Body of pancreas (tissue), 4 donors: ENCODE data around the gene ATP10A. TPM values are rescaled to one million over a fixed set of nuclear protein-coding genes. Genes with fewer than 3 reads are reported as not detected.
"Not testable (repeated sequence)": the region's sequence is repeated elsewhere in the genome, so short reads cannot be mapped to it uniquely, and the experiment has no call there.

Experiments
- ATAC-seq: fragments of 150-250 bp; one replicate; pipeline ENCODE4 v1.9.1; 2016
- DNase-seq, 4 donors: peaks; one replicate each; pipeline ENCODE4 v3.0.0-alpha.2; 2019
- H3K27ac ChIP-seq, 4 donors: fragments of 200-600 bp; sonication (generic); 1 replicate in 3 of 4; 2 replicates in 1 of 4; pipeline versions ENCODE4 v1.5.1 to v1.6.1; 2016 to 2019; ENCODE audit warnings: mild to moderate bottlenecking in 1 of 4, mixed read lengths in 1 of 4, moderate library complexity in 1 of 4
- H3K27me3 ChIP-seq, 2 donors: fragments of 200-600 bp; sonication (generic); one replicate each; pipeline ENCODE4 v1.6.0; 2016; ENCODE audit warnings: mild to moderate bottlenecking in 1 of 2
- H3K36me3 ChIP-seq, 2 donors: fragments of 200-600 bp; sonication (generic); replicated peaks in 1 of 2; 2 replicates each; pipeline ENCODE4 v1.5.1; 2016; ENCODE audit warnings: low read depth in 2 of 2; ENCODE audit not compliant: insufficient read depth in 1 of 2
- H3K4me1 ChIP-seq: fragments of 200-600 bp; sonication (generic); one replicate; pipeline ENCODE4 v1.6.0; 2016
- H3K4me3 ChIP-seq, 2 donors: fragments of 200-600 bp; sonication (generic); 1 replicate in 1 of 2; 2 replicates in 1 of 2; pipeline ENCODE4 v1.5.1; 2016 to 2019
- H3K9me3 ChIP-seq, 3 donors: fragments of 200-600 bp; sonication (generic); 1 replicate in 2 of 3; 2 replicates in 1 of 3; pipeline ENCODE4 v1.5.1; 2016
- POLR2A ChIP-seq, 3 donors: fragments of 450-650 bp; IDR thresholded peaks; one replicate each; pipeline ENCODE4 v1.6.1; 2016; ENCODE audit warnings: antibody characterized with exemption in 3 of 3, mild to moderate bottlenecking in 2 of 3
- WGBS, 2 donors: methylation state at CpG; one replicate each; pipeline ENCODE4 v1.1.5; 2017; 5-methylcytosine and 5-hydroxymethylcytosine counted together
- intact Hi-C: fragments of 100-400 bp; cut with DNase I; formaldehyde crosslinking; loops from one replicate; pipeline ENCODE4 v1.15.1; 2023
- total RNA-seq, 2 donors: library from RNA; depleted of rRNA; stranded (reverse); fragments of >200 nt; gene quantifications; one replicate each; pipeline ENCODE4 v1.1.0, GENCODE V29; 2016
- TF ChIP-seq, protein P1 (sequence below), 7 experiments: fragments of 450-650 bp in 4 of 7; fragments of 200-600 bp in 3 of 7; sonication (generic) in 3 of 7; IDR thresholded peaks; one replicate each; pipeline ENCODE4 v1.5.1; 2016 to 2019; ENCODE audit warnings: antibody characterized with exemption in 7 of 7

ATP10A gene
- total RNA-seq, 2 donors from 2014 or later: 1.3 to 2.0 TPM

DNA sequence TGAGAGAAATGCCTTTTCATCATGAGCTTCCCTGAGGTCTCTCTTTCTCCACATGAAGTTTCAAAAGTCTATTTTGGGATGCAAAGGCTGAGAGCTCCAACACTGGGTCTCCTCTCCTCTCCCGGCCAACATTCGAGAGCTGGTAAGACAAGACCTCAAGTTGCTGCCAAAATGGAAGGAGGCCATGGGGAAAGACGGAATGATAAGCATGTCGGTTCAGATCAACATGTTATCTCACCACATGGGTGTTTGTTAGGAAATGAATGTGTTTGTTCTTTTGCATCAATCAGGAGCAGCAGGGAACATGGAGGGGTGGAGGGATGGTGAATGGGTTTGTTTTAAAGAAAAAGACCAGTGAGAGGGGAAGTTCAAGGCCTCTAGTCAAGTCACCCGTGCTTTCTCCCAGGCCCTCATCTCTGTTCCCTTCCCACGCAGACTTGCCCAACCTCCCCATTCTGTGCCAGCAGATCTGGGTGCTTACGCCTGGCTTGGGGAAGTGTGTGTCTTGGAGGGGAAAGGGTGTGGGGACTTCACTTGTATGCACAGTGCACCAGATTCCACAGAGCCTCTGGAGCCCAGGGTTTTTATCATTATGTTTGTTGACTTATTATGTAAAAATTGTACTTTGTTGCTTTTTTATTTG is 23.5 kb upstream of the ATP10A start:
- Histone ChIP-seq H3K27ac (no peak overlapping the region), H3K4me3 (no peak overlapping the region), H3K27me3 (no peaks in the 10 kb centered on the region), H3K36me3 (no peaks in the 10 kb centered on the region), H3K4me1 (no peaks in the 10 kb centered on the region), H3K9me3 (no peaks in the 10 kb centered on the region)
- 30 to 35% methylated on average over 7 of the region's 7 CpGs for WGBS, 2 donors
- ATAC-seq (no peak), DNase-seq (peak in 2 of 4 donors; percentile 28 to 35)
- no peak for TF ChIP-seq POLR2A (IDR thresholded peaks at IDR 0.05)
- TF ChIP-seq, protein P1, sequence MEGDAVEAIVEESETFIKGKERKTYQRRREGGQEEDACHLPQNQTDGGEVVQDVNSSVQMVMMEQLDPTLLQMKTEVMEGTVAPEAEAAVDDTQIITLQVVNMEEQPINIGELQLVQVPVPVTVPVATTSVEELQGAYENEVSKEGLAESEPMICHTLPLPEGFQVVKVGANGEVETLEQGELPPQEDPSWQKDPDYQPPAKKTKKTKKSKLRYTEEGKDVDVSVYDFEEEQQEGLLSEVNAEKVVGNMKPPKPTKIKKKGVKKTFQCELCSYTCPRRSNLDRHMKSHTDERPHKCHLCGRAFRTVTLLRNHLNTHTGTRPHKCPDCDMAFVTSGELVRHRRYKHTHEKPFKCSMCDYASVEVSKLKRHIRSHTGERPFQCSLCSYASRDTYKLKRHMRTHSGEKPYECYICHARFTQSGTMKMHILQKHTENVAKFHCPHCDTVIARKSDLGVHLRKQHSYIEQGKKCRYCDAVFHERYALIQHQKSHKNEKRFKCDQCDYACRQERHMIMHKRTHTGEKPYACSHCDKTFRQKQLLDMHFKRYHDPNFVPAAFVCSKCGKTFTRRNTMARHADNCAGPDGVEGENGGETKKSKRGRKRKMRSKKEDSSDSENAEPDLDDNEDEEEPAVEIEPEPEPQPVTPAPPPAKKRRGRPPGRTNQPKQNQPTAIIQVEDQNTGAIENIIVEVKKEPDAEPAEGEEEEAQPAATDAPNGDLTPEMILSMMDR (IDR thresholded peaks at IDR 0.05): no peak
- intact Hi-C loops: no loop called here

DNA sequence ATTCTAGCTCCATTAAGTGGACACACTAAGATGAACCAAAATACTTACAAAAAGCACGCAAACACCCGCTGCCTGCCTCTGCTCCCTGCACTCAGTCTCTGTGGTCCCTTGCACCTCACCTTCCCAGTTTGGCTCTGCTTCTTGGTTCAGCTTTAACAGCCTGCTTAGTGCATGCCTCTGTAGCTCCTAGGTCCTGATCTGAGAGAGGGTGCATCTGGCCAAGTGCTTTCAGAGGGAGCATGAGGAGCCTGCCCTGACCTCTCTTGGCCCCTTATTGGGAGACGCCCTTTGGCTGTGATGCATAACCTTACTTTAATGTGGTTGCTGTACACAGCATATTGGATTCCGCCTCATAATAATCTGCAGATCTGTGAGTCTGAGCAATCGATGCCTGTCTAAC is 21.2 kb upstream of the ATP10A start:
- ATAC-seq: no peak
- Histone ChIP-seq H3K27ac (no peak overlapping the region), H3K9me3 (no peaks in the 10 kb centered on the region)

DNA sequence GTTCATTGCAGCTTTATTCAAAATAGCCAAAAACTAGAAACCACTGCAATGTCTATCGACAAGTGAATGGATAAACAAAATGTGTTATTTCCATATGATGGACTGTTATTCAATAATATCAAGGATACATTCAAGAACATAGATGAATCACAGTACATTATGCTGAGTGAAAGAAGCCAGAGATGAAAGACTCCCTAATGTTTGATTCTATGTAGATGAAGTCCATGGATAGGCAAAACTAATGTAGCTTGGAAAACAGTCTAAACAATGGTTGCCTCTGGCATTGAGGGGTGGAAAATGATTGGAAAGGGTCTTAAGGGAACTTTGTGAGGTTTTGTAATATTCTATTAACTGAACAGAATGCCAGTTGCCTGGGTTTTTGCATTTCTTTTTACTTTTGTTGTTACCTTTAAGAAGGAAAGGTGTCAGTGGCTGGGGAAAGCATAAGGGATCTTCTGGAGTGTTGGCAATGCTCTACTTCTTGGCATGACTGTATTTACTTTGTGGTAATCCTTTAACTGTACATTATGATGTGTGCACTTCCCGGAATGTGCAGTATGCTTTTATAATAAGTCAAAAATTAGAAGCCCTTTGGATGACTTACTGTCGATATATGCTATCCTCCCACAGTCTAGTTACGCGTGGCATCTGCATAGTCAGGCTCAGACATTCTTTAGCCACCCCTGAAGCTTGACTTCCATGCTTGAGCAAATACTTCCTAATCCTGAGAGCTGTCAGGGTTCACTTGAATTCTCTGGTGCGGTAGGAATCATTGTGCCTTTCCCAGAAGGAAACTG is 20.5 kb upstream of the ATP10A start:
- Histone ChIP-seq H3K36me3 (no peaks in the 10 kb centered on the region), H3K27ac (no peak overlapping the region), H3K4me1 (no peaks in the 10 kb centered on the region), H3K9me3 (no peaks in the 10 kb centered on the region), H3K27me3 (no peaks in the 10 kb centered on the region), H3K4me3 (no peak overlapping the region)
- TF ChIP-seq, protein P1 (IDR thresholded peaks at IDR 0.05): no peak
- no peak for TF ChIP-seq POLR2A (IDR thresholded peaks at IDR 0.05)
- DNase-seq (no peak), ATAC-seq (no peak)
- intact Hi-C loops: no loop called here
- WGBS, 2 donors: 30 to 49% methylated on average over 6 of the region's 6 CpGs

More for the DNA sequence above, 21.2 kb upstream of the ATP10A start:
- WGBS, 2 donors: 47 to 50% methylated on average over 5 of the region's 5 CpGs
- no peaks in the 10 kb centered on the region for H3K4me1 ChIP-seq
- H3K4me3 ChIP-seq: no peak overlapping the region
- no peaks in the 10 kb centered on the region for H3K36me3 ChIP-seq
- intact Hi-C loops: no loop called here
- no peak for TF ChIP-seq POLR2A (IDR thresholded peaks at IDR 0.05)
- TF ChIP-seq, protein P1 (IDR thresholded peaks at IDR 0.05): no peak
- DNase-seq: no peak
- H3K27me3 ChIP-seq: no peaks in the 10 kb centered on the region

DNA sequence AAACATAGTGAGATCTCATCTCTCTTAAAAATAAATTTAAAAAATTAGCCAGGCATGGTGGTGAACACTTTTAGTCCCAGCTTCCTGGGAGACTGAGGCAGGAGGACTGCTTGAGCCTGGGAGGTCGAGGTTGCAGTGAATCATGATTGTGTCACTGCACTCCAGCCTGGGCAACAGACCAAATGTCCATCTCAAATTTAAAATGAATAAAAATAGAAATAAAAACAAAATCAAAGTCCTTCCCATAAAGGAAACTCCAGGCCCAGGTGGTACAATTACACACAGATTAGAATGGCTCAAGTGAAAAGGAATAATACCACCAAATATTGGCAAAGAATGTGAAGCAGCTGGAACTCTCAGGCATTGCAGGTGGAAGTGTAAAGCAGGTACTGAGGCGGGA is 19.3 kb upstream of the ATP10A start:
- H3K4me1 ChIP-seq: no peaks in the 10 kb centered on the region
- no peak for ATAC-seq
- TF ChIP-seq POLR2A (IDR thresholded peaks at IDR 0.05): no peak
- no peaks in the 10 kb centered on the region for H3K9me3 ChIP-seq
- WGBS, 2 donors: 61 to 80% methylated on average over 2 of the region's 2 CpGs
- no peak overlapping the region for H3K4me3 ChIP-seq
- no peaks in the 10 kb centered on the region for H3K27me3 ChIP-seq
- no peak overlapping the region for H3K27ac ChIP-seq
- no peaks in the 10 kb centered on the region for H3K36me3 ChIP-seq
- DNase-seq: no peak
- intact Hi-C loops: no loop called here

DNA sequence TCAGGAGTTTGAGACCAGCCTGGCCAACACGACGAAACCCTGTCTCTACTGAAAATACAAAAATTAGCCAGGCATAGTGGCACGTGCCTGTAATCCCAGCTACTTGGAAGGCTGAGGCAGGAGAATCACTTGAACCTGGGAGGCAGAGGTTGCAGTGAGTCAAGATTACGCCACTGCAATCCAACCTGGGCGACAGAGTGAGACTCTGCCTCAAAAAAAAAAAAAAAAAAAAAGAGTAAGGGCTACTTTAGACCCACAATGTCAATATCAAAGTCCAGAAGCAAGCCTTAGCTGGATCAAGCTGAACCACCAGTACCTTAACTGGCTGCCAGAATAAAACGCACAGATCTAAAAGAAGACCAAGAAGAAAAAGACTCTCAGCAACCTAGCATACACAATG is 17.8 kb upstream of the ATP10A start:
- H3K9me3 ChIP-seq, intact Hi-C loops, H3K36me3 ChIP-seq, H3K4me3 ChIP-seq, H3K27me3 ChIP-seq, ATAC-seq, H3K27ac ChIP-seq, H3K4me1 ChIP-seq, DNase-seq: not testable (repeated sequence)
- 70 to 81% methylated on average over 5 to 6 of the region's 6 CpGs for WGBS, 2 donors
